HEK293 (cell line): Measurements from ENCODE around the gene INPP5F.

Experiments
- ATF2 ChIP-seq: fragments of 450-650 bp; formaldehyde crosslinking; IDR thresholded peaks from 2 replicates; pipeline ENCODE4 v1.5.1; 2016; ENCODE audit warnings: missing biosample characterization, missing genetic modification characterization, low read depth
- HIC1 ChIP-seq: fragments of 450-650 bp; formaldehyde crosslinking; IDR thresholded peaks from 2 replicates; pipeline ENCODE4 v1.5.1; 2016; ENCODE audit warnings: missing biosample characterization, missing genetic modification characterization
- MYNN ChIP-seq: fragments of 450-650 bp; formaldehyde crosslinking; IDR thresholded peaks from 2 replicates; pipeline ENCODE4 v1.5.1; 2016; ENCODE audit warnings: missing biosample characterization, missing genetic modification characterization, borderline replicate concordance
- OVOL3 ChIP-seq: fragments of 450-650 bp; formaldehyde crosslinking; IDR thresholded peaks from 2 replicates; pipeline ENCODE4 v1.5.1; 2016; ENCODE audit warnings: missing biosample characterization, missing genetic modification characterization
- PRDM1 ChIP-seq: fragments of 450-650 bp; formaldehyde crosslinking; IDR thresholded peaks from 2 replicates; pipeline ENCODE4; 2016; ENCODE audit warnings: missing biosample characterization, missing genetic modification characterization
- PRDM4 ChIP-seq: fragments of 450-650 bp; formaldehyde crosslinking; IDR thresholded peaks from 2 replicates; pipeline ENCODE4 v1.5.1; 2017; ENCODE audit warnings: missing biosample characterization, missing genetic modification characterization
- SP7 ChIP-seq: fragments of 450-650 bp; formaldehyde crosslinking; IDR thresholded peaks from 2 replicates; pipeline ENCODE4 v1.5.1; 2016; ENCODE audit warnings: missing biosample characterization, missing genetic modification characterization
- ZNF114 ChIP-seq: fragments of 450-650 bp; formaldehyde crosslinking; IDR thresholded peaks from 2 replicates; pipeline ENCODE4 v1.5.0; 2017; ENCODE audit warnings: missing biosample characterization, missing genetic modification characterization
- ZNF138 ChIP-seq: fragments of 450-650 bp; formaldehyde crosslinking; IDR thresholded peaks from 2 replicates; pipeline ENCODE4 v1.5.1; 2016; ENCODE audit warnings: missing biosample characterization, missing genetic modification characterization, borderline replicate concordance
- ZNF24 ChIP-seq: fragments of 450-650 bp; formaldehyde crosslinking; IDR thresholded peaks from 2 replicates; pipeline ENCODE4 v1.5.1; 2016; ENCODE audit warnings: missing biosample characterization, missing genetic modification characterization
- ZNF510 ChIP-seq: fragments of 450-650 bp; formaldehyde crosslinking; IDR thresholded peaks from 2 replicates; pipeline ENCODE4 v1.5.1; 2018; ENCODE audit warnings: mild to moderate bottlenecking, missing genetic modification characterization, missing biosample characterization; ENCODE audit not compliant: insufficient replicate concordance
- ZNF558 ChIP-seq: fragments of 450-650 bp; formaldehyde crosslinking; IDR thresholded peaks from 2 replicates; pipeline ENCODE4 v1.5.1; 2016; ENCODE audit warnings: missing biosample characterization, missing genetic modification characterization
- ZNF639 ChIP-seq: fragments of 450-650 bp; formaldehyde crosslinking; IDR thresholded peaks from 2 replicates; pipeline ENCODE4 v1.5.1; 2016; ENCODE audit warnings: missing biosample characterization, missing genetic modification characterization
- ZNF654 ChIP-seq: fragments of 450-650 bp; formaldehyde crosslinking; IDR thresholded peaks from 2 replicates; pipeline ENCODE4 v1.5.1; 2016; ENCODE audit warnings: low read depth, missing biosample characterization, missing genetic modification characterization
- ZNF664 ChIP-seq: fragments of 450-650 bp; formaldehyde crosslinking; IDR thresholded peaks from 2 replicates; pipeline ENCODE4 v1.5.1; 2016; ENCODE audit warnings: missing biosample characterization, missing genetic modification characterization
- ZNF692 ChIP-seq: fragments of 450-650 bp; formaldehyde crosslinking; IDR thresholded peaks from 2 replicates; pipeline ENCODE4 v1.5.1; 2016; ENCODE audit warnings: missing biosample characterization, missing genetic modification characterization
- ZSCAN5A ChIP-seq: fragments of 450-650 bp; formaldehyde crosslinking; IDR thresholded peaks from 2 replicates; pipeline ENCODE4 v1.5.1; 2016; ENCODE audit warnings: missing biosample characterization, missing genetic modification characterization

Gene INPP5F

GRCh38 chr10:119734396-119735332 is 8.8 kb downstream of the INPP5F start (continued):
- TF ChIP-seq SP7 (tag by site-specific recombination) (peak; percentile 49), ZNF692 (tag by site-specific recombination) (0 out of 2 replicates have a peak, but pooled peaks have one; percentile 8), ZNF114 (tag by site-specific recombination) (no peak), HIC1 (tag by site-specific recombination) (no peak), ZNF510 (tag by site-specific recombination) (no peak), ZNF654 (tag by site-specific recombination) (no peak), PRDM1 (peak; percentile 52), MYNN (no peak), OVOL3 (tag by site-specific recombination) (no peak), ATF2 (tag by site-specific recombination) (0 out of 2 replicates have a peak, but pooled peaks have one; percentile 4), ZNF24 (tag by site-specific recombination) (peak; percentile 23; the same call in 1 of the 2 replicates), ZNF138 (tag by site-specific recombination) (no peak), ZNF664 (tag by site-specific recombination) (0 out of 2 replicates have a peak, but pooled peaks have one; percentile 66), PRDM4 (tag by site-specific recombination) (0 out of 2 replicates have a peak, but pooled peaks have one; percentile 29), ZNF639 (tag by site-specific recombination) (0 out of 2 replicates have a peak, but pooled peaks have one; percentile 32), ZNF558 (no peak), ZSCAN5A (tag by site-specific recombination) (no peak)
